ENCODE data around the gene UBE2H. TPM values are rescaled to one million over a fixed set of nuclear protein-coding genes. Genes with fewer than 3 reads are reported as not detected.
A peak's percentile ranks its signal among the peaks of the same experiment; 100 is the strongest.

The UBE2H gene
- total and polyA plus RNA-seq, 10 donors, result 13.5 to 98.0 (median 65.5) TPM

GRCh38 chr7:129952086-129952652, 591 bp downstream of the UBE2H start:
- H3K9me3 ChIP-seq, result no peaks in the 10 kb centered on the region
- TF ChIP-seq POLR2AphosphoS5 (IDR thresholded peaks at IDR 0.05) (peak in 1 of 3 donors; percentile 22), POLR2A (IDR thresholded peaks at IDR 0.05) (no peak)
- DNase-seq, result no peak
- peak overlapping the region; percentile 93 to 99 (median 98) for H3K27ac ChIP-seq
- 0 to 1% (median 0%) methylated on average over 31 to 43 of the region's 43 CpGs for WGBS, 5 donors
- intact Hi-C loops (cut with DNase I; ENCODE audit: low total_unique reads), result no loop called here
- H3K36me3 ChIP-seq, result peaks cover 0 to 8% (median 0%) of the 10 kb centered on the region in 6 donors
- peak overlapping the region; percentile 67 to 95 (median 82) for H3K4me3 ChIP-seq
- H3K4me1 ChIP-seq, result peaks cover 27 to 54% (median 47%) of the 10 kb centered on the region in 6 donors
- H3K27me3 ChIP-seq (replicated peaks in 1 of 7), result no peaks in the 10 kb centered on the region

- intact Hi-C loops (cut with DNase I; ENCODE audit: low total_unique reads), result no loop called here
- Histone ChIP-seq H3K4me3 (peak overlapping the region; percentile 67 to 95 (median 82)), H3K27me3 (replicated peaks in 1 of 7) (no peaks in the 10 kb centered on the region), H3K36me3 (peaks cover 0 to 11% (median 0%) of the 10 kb centered on the region in 6 donors), H3K4me1 (peaks cover 27 to 61% (median 52%) of the 10 kb centered on the region in 6 donors), H3K27ac (peak overlapping the region; percentile 93 to 99 (median 98)), H3K9me3 (no peaks in the 10 kb centered on the region)
- DNase-seq, result no peak
- WGBS, 5 donors, result 1 to 3% (median 1%) methylated on average over 8 of the region's 8 CpGs
- TF ChIP-seq POLR2AphosphoS5 (IDR thresholded peaks at IDR 0.05), result no peak
- no peak for TF ChIP-seq POLR2A (IDR thresholded peaks at IDR 0.05)
- no peak for TF ChIP-seq CTCF (IDR thresholded peaks at IDR 0.05 in 8 of 11, conservative IDR thresholded peaks at IDR 0.05 in 3 of 11)
Observed at GRCh38 chr7:129951226-129952085, 1.3 kb downstream of the UBE2H start.

GRCh38 chr7:129950933-129951225, 1.9 kb downstream of the UBE2H start:
- H3K36me3 ChIP-seq, result peaks cover 0 to 15% (median 0%) of the 10 kb centered on the region in 6 donors
- 17 to 44% (median 28%) methylated on average over 1 of the region's 1 CpG for WGBS, 5 donors
- peak overlapping the region; percentile 67 to 95 (median 82) for H3K4me3 ChIP-seq
- peak overlapping the region; percentile 93 to 99 (median 98) for H3K27ac ChIP-seq
- H3K9me3 ChIP-seq, result no peaks in the 10 kb centered on the region
- intact Hi-C loops (cut with DNase I; ENCODE audit: low total_unique reads), result no loop called here
- H3K27me3 ChIP-seq (replicated peaks in 1 of 7), result no peaks in the 10 kb centered on the region
- H3K4me1 ChIP-seq, result peaks cover 27 to 67% (median 52%) of the 10 kb centered on the region in 6 donors
- TF ChIP-seq POLR2AphosphoS5 (IDR thresholded peaks at IDR 0.05) (no peak), POLR2A (IDR thresholded peaks at IDR 0.05) (no peak), CTCF (IDR thresholded peaks at IDR 0.05 in 8 of 11, conservative IDR thresholded peaks at IDR 0.05 in 3 of 11) (no peak)
- DNase-seq, result no peak

GRCh38 chr7:129950191-129950932, 2.4 kb downstream of the UBE2H start:
- DNase-seq, result no peak

More at GRCh38 chr7:129950191-129950932, 2.4 kb downstream of the UBE2H start:
- no peaks in the 10 kb centered on the region for H3K9me3 ChIP-seq
- peak overlapping the region; percentile 67 to 95 (median 82) for H3K4me3 ChIP-seq
- intact Hi-C loops (cut with DNase I; ENCODE audit: low total_unique reads), result no loop called here
- H3K27me3 ChIP-seq (replicated peaks in 1 of 7), result no peaks in the 10 kb centered on the region
- H3K4me1 ChIP-seq, result peaks cover 27 to 72% (median 52%) of the 10 kb centered on the region in 6 donors
- H3K36me3 ChIP-seq, result peaks cover 0 to 15% (median 0%) of the 10 kb centered on the region in 6 donors
- TF ChIP-seq POLR2A (IDR thresholded peaks at IDR 0.05) (peak in 1 of 3 donors; percentile 5), CTCF (IDR thresholded peaks at IDR 0.05 in 8 of 11, conservative IDR thresholded peaks at IDR 0.05 in 3 of 11) (no peak)
- 12 to 15% (median 14%) methylated on average over 9 of the region's 9 CpGs for WGBS, 5 donors
- peak overlapping the region; percentile 93 to 99 (median 98) for H3K27ac ChIP-seq

Data from spleen (tissue), 11 donors.